LNCAP (cell line): ENCODE data around the gene ZNF302.

Experiments used
- TF ChIP-seq, protein P1 (sequence below): fragments of 450-650 bp; IDR thresholded peaks from 2 replicates; pipeline ENCODE4 v1.5.1; 2017; ENCODE audit warnings: mild to moderate bottlenecking

The ZNF302 gene

DNA sequence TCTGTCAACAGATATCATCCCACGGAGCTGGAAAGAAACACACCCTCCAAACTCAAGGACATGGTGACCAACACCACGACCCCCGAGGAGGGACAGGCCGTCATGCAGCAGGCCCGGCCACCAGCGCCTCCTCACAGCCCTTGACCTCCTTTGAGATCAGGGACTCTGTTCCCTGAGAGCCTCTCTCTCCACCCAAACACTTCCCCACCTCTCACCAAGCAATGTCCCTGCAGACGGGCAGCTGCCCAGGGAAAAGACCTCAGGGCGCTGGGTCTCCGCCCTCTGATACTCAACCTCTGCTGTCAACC, 10.6 kb upstream of the ZNF302 start:
- TF ChIP-seq, protein P1, sequence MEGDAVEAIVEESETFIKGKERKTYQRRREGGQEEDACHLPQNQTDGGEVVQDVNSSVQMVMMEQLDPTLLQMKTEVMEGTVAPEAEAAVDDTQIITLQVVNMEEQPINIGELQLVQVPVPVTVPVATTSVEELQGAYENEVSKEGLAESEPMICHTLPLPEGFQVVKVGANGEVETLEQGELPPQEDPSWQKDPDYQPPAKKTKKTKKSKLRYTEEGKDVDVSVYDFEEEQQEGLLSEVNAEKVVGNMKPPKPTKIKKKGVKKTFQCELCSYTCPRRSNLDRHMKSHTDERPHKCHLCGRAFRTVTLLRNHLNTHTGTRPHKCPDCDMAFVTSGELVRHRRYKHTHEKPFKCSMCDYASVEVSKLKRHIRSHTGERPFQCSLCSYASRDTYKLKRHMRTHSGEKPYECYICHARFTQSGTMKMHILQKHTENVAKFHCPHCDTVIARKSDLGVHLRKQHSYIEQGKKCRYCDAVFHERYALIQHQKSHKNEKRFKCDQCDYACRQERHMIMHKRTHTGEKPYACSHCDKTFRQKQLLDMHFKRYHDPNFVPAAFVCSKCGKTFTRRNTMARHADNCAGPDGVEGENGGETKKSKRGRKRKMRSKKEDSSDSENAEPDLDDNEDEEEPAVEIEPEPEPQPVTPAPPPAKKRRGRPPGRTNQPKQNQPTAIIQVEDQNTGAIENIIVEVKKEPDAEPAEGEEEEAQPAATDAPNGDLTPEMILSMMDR, result no peak

DNA sequence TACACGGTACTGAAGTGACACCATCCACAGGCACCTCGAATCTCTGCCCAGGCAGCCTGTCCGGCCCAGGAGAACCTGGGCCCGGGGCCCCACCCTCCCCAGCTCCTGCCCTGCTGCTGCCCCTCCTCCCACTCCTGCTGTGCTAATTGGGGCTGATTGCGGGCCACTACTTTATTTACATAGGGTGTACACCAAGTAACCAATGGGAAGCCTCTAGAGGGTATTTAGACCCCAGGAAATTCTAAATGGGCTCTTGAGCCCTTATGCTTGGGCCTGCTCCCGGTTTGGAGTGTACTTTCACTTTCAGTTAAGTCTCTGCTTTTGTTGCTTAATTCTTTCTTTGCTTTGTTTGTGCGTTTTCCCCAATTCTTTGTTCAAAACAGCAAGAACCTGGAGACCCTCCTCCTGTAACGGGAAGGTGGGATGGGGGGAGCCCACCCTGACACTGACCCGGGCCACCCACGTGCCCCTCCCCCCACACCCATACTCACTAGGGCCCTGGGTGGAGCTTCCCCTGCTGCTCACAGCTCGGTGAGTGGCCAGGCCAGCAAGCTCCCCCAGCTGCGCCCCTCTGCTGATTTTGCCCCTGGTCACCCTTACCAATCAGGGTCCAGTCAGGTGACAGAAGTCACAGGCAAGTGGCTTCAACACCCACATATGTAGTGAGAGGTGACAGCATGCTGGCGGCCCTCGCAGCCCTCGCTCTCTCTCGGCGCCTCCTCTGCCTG, 10.0 kb upstream of the ZNF302 start:
- TF ChIP-seq, protein P1, result no peak

DNA sequence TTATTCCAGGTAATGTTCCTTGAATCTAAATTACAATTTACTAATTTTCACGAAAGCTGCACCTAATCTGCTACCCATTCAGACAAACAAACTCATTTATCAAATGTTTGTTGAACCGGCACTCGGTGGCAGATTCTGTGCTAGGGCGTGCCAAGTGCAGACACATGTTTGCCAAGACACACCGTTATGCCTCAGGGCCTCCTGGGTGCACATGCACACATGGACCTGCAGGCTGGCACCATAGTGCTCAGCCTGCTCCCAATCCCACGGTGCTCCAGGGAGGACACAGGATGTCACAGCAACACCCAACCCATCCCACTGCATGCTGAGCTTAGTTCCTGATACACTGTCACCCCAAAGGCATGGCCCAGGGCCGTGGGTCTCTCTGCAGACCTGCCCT, 8.2 kb upstream of the ZNF302 start:
- TF ChIP-seq, protein P1, result no peak

DNA sequence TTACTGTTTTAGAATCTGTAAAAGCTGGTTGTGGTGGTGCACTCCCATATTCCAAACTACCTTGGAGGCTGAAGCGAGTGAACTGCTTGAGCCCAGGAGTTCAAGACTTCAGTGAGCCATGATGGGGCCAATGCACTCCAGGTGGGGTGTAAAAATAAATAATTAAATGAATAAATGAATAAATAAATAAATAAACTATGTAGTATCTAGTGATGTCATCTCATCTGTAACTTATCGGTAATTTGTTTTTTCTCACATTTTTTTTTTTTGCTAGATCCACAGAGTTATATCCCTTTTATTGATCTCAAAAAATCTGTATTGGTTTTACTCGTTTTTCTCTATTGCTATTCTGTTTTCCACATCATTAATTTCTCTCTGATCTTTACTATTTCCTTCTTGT, 5.5 kb upstream of the ZNF302 start:
- TF ChIP-seq, protein P1, result no peak

DNA sequence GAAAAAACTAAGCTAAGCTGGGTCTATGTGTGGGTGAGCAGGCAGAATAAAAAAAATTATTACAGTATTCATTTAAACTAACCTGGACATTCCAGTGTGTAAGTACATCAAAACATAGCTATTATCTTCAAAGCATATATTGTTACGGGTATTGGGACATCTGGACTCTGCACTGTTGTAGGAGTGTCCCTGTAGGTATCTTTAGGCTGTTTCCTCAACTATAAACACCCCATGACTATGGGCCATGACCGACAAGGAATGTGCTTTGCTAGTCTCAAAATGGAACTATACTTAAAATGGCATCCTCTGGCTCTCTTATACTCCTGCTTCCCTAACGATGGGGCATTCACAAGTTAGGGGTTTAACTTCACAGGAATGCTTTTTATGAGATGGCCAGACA, 3.9 kb upstream of the ZNF302 start:
- TF ChIP-seq, protein P1, result no peak

DNA sequence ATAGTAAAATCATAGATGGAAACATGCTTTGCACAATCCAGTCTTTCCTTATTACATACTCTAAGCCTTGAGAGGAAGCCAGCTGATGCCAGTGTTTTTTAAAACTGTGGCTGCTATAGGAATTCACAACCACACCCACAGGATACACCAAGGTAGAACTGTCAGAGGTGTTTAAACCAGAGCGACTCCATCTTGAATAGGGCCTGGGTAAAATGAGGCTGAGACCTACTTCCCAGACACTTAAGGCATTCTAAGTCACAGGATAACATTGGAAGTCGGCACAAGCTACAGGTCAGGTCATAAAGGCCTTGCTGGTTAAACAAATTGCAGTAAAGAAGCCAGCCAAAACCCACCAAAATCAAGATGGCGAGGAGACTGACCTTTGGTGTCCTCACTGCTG, 2.2 kb upstream of the ZNF302 start:
- TF ChIP-seq, protein P1, result no peak

DNA sequence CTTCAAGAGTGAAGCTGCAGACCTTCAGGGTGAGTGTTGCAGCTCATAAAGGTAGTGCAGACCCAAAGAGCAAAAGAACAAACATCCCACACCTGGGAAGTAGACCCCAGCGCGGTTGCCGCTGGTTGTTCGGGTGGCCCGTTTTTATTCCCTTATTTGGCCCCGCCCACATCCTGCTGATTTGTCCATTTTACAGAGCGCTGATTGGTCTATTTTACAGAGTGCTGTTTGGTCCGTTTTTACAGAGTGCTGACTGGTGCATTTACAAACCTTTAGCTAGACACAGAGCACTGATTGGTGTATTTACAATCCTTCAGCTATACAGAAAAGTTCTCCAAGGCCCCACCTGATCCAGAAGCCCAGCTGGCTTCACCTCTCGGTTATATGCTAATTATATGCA, 1.6 kb upstream of the ZNF302 start:
- TF ChIP-seq, protein P1, result no peak
